Astrocyte (in vitro differentiated cells and primary cell): ENCODE results near the gene TRMT2A.

Experiments used
- CTCF ChIP-seq: IDR thresholded peaks from 2 replicates; pipeline ENCODE4 v1.5.1; 2011; ENCODE audit warnings: low read depth, mild to moderate bottlenecking, inconsistent platforms, low read length, moderate library complexity; ENCODE audit not compliant: insufficient read depth
- EZH2 ChIP-seq: IDR thresholded peaks from 2 replicates; pipeline ENCODE4 v1.6.1; 2012; ENCODE audit warnings: mild to moderate bottlenecking, low read length, inconsistent platforms; ENCODE audit not compliant: insufficient read depth

- TF ChIP-seq CTCF (no peak), EZH2 (no peak)
Measured at GRCh38 chr22:20125201-20126174, 8.5 kb upstream of the TRMT2A start.
